ENCODE results near the gene WNT6.

WNT6 gene

GRCh38 chr2:218894151-218894879 is 34.7 kb downstream of the WNT6 start:
- DNase-seq = peak; percentile 57

- no peak for DNase-seq
Observed at GRCh38 chr2:218894880-218895157, 35.2 kb downstream of the WNT6 start.

- DNase-seq = peak; percentile 25
Observed at GRCh38 chr2:218895326-218895725, 35.7 kb downstream of the WNT6 start.

- no peak for DNase-seq
Observed at GRCh38 chr2:218895759-218896500, 36.3 kb downstream of the WNT6 start.

GRCh38 chr2:218896501-218897393 is 37.1 kb downstream of the WNT6 start:
- peak; percentile 92 for DNase-seq

GRCh38 chr2:218897394-218898108 is 37.9 kb downstream of the WNT6 start:
- DNase-seq = peak; percentile 64

GRCh38 chr2:218898109-218898878 is 38.7 kb downstream of the WNT6 start:
- DNase-seq = peak; percentile 71

- DNase-seq = no peak
Observed at GRCh38 chr2:218899147-218899546, 39.5 kb downstream of the WNT6 start.

- DNase-seq = no peak
Observed at GRCh38 chr2:218902427-218902826, 42.8 kb downstream of the WNT6 start.

- no peak for DNase-seq
Observed at GRCh38 chr2:218904176-218904575, 44.6 kb downstream of the WNT6 start.

GRCh38 chr2:218908721-218909619 is 49.4 kb downstream of the WNT6 start:
- peak; percentile 94 for DNase-seq

- DNase-seq = no peak
Observed at GRCh38 chr2:218910741-218911140, 51.1 kb downstream of the WNT6 start.

- DNase-seq = no peak
Observed at GRCh38 chr2:218920504-218920903, 60.9 kb downstream of the WNT6 start.
